ENCODE results near the gene TBC1D22B.

Gene TBC1D22B

GRCh38 chr6:37239950-37240713 is 17.4 kb upstream of the TBC1D22B start:
- peak; percentile 74 for DNase-seq (ENCODE audit: low read depth)

DNA sequence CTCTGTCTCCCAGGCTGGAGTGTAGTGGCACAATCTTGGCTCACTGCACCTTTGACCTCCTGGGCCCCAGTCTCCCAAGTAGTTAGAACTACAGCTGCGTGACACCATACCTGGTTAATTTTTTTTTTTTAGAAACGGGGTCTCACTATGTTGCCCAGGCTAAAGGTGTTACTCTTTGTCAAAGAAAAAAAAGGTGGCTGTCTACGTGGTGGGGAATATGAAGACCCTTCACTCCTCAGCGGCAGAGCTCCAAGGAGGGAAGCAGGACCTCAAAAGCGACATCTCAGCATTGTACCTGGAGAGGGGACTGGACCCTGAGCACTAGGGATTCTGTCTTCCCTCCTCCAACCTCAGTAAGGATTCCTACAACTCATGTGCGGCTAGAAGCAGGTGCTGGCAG is 16.4 kb upstream of the TBC1D22B start:
- no peak for DNase-seq (ENCODE audit: low read depth)

GRCh38 chr6:37241775-37242428 is 15.7 kb upstream of the TBC1D22B start:
- DNase-seq (ENCODE audit: low read depth): no peak

DNA sequence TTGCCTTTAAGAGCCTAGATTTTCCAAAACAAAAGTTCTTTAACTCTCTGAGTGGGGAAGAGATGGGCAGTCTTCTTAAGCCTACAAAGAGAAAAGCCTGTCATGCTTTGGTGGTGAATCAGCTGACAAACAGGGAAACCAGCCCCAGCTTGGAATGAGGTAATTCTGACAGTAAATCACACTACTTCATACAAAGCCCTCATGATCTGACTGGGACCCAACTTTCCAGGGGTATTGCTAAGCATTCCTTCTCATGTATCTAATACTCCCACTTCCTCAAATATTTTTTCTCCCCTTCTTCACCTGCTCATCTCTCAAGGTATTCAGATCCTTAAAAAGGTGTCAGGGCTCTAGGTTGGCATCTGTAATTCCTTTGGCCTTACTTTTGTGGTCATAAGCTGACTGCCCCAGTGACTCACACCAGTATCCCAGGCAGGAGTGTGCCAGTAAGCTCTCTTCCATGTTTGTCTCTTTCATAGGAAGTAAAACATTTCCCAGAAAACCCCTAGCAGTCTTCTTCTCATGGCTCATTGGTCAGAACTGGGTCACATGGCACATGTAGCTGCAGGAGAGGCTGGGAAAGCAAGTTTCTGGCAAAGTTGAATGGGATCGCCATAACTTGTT is 15.0 kb upstream of the TBC1D22B start:
- no peak for DNase-seq (ENCODE audit: low read depth)

DNA sequence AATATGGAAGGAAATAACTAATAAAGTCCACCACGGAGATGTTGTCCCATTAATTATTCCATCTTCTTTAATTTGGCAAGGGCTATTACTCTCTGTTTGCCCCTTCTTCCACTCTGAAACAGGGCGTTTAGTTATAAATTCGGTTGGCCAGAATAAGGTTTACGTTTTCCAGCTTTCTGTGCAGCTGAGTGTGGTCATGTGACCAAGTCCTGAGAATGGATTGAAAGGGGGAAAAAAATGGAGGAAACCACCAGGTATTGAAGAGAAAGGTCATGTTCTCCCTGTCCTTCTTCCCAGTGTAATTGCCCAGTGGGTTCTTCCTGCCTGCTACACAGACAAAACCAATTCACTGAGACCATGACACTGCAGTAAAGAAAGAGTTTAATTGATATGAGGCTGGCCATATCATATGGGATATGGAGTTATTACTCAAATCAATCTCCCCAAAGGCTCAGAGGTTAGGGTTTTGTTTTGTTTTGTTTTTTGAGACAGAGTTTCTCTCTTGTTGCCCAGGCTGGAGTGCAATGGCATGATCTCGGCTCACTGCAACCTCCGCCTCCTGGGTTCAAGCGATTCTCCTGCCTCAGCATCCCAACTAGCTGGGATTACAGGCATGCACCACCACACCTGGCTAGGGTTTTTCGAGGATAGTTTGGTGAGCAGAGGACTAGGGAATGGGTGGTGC is 14.3 kb upstream of the TBC1D22B start:
- no peak for DNase-seq (ENCODE audit: low read depth)

DNA sequence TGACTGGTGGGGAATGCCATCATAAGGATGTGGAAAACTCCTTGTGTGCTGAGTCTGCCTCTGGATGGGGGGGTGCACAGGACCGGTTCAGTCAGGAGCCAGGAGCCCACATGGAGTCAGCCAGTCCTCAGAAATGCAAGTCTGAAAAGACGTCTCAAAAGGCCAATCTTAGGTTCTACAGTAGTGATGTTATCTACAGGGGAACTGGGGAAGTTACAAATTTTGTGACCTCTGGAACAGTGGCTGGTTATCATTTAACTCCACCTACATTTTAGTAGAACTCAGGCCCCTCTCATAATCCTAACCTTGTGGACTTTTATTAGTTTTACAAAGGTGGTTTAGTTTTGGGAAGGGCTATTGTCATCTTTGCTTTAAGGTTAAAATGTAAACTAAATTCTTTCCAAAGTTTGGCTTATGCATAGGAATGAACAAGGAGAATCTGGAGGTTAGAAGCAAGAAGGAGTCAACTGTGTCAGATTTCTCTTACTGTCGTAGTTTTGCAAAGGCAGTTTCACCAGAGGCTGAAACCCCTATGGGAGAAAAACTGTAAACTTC is 13.7 kb upstream of the TBC1D22B start:
- DNase-seq (ENCODE audit: low read depth): no peak

DNA sequence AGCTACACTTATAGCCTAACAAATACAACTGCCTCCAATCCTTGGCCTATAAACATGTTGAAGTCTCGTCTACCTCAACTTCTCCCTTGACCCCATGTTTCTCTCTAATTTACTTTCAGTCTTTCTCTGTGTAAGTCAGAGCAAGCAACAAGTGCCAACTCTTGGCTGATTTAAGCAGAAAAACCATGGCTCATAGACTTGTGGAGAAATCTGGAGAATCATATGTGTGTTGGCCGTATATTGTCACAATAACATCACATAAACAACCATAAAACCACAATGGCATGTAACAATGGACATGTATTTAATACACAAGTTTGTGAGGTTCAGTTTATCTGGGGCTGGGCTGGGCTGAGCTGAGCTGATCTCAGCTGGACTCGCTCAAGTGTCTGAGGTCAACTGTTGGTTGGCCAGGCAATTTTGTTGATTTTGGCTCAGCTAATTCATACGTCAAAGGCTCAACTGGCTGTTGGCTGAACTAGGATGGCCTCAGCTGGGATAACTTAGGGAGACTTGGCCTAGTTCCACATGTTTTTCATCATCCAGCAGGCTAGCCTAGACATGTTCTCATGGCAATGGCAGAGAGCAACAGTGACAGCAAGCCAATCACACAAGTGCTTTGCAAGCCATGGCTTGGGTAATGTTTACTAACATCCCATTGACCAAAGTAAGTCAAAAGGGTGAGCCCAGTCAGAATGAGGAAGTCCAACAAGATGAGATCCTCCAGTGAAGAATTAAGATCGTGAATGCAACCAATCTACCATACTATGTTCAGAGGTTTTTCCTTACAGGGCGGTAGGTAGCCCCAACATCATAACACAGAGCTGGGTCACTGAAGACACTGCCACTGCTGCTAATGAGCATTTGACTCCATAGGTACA is 12.9 kb upstream of the TBC1D22B start:
- DNase-seq (ENCODE audit: low read depth): no peak

- DNase-seq (ENCODE audit: low read depth): no peak
These were observed 6.3 kb upstream of the TBC1D22B start for GRCh38 chr6:37251211-37251780.

- no peak for DNase-seq (ENCODE audit: low read depth)
These were observed 4.0 kb upstream of the TBC1D22B start for GRCh38 chr6:37253486-37254007.

DNA sequence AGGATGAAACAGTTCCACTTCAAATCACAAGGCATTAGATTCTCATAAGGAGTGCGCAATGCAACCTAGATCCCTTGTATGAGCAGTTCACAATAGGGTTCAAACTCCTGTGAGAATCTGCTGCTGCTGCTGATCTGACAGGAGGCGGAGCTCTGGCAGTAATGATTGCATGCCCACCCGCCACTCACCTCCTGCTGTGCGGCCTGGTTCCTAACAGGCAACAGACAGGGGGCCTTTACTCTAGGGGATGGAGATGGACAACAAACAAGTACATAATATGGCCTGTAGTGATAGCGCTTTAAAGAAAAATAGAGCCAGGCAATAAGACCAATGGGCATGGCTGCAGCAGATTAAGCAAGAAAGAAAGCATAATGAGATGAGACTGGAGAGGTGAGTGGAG is 2.7 kb upstream of the TBC1D22B start:
- DNase-seq (ENCODE audit: low read depth): no peak

- DNase-seq (ENCODE audit: low read depth): no peak
These were observed 766 bp upstream of the TBC1D22B start for GRCh38 chr6:37256692-37257319.

- no peak for DNase-seq (ENCODE audit: low read depth)
These were observed 295 bp upstream of the TBC1D22B start for GRCh38 chr6:37257320-37257633.

- no peak for DNase-seq (ENCODE audit: low read depth)
These were observed 983 bp downstream of the TBC1D22B start for GRCh38 chr6:37258405-37259105.

GRCh38 chr6:37259191-37259590 is 1.6 kb downstream of the TBC1D22B start:
- no peak for DNase-seq (ENCODE audit: low read depth)

DNA sequence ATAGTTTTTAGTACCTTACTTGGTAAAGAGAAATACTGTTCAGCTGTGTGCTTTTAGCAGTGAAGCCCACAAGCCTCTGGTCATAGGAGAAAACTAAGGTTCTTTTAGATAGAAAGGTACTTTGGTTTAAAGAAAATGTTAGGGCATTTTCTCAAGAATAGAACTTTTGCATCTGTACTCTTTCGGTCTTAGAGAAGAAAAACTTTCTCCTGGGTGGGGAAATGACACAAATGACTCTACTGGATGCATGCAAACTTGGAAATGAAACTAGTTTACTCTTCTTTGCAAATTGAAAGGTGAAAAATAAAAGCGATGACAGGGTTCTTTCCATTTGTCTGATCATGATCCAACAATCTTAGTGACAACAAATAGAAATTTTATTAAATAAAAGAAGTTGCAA is 2.5 kb downstream of the TBC1D22B start:
- DNase-seq (ENCODE audit: low read depth): no peak

- no peak for DNase-seq (ENCODE audit: low read depth)
These were observed 2.9 kb downstream of the TBC1D22B start for GRCh38 chr6:37260444-37260843.

DNA sequence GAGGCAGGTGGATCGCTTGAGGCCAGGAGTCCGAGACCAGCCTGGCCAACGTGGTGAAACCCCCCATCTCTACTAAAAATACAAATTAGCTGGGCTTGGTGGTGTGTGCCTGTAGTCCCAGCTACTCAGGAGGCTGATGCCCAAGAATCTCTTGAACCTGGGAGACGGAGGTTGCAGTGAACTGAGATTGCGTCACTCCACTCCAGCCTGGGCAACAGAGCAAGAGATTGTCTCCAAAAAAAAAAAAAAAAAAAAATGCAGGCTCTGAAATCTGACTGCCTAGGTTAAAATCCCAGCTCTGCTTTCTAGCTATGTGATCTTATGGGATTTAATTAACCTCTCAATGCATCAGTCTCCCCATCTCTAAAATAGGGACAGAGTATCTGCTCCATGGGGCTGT is 3.6 kb downstream of the TBC1D22B start:
- no peak for DNase-seq (ENCODE audit: low read depth)

- no peak for DNase-seq (ENCODE audit: low read depth)
These were observed 5.0 kb downstream of the TBC1D22B start for GRCh38 chr6:37262446-37263026.

DNA sequence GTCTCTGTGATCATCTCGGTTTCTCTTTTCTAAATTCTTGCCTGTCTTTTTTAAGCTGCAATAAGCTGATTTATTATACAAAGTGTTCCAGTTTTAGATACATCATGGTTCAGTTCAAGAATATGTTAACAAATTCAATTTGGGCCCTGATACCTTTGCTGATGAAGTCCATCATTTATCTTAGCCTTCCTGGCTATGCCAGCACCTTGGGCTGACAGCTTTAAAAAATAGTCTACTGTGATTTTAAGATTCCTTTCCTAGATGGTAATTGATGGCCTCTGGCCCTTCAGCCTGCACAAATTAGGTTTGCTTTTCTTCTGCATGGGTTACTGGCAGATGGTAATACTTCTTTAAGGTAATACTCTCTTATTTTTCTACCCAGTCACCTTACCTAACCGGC is 7.4 kb downstream of the TBC1D22B start:
- no peak for DNase-seq (ENCODE audit: low read depth)

- no peak for DNase-seq (ENCODE audit: low read depth)
These were observed 8.3 kb downstream of the TBC1D22B start for GRCh38 chr6:37265860-37266259.
